Iris pigment epithelial cell (primary cell): ENCODE data around the gene CNST.
"Not testable (repeated sequence)": the region's sequence is repeated elsewhere in the genome, so short reads cannot be mapped to it uniquely, and the experiment has no call there.

ENCODE experiments used
- DNase-seq: peaks from one replicate; pipeline ENCODE4 v3.0.0-alpha.2; 2011; ENCODE audit warnings: low read depth

Gene CNST

GRCh38 chr1:246677842-246678241 lies 111.6 kb downstream of the CNST start:
- DNase-seq, result no peak

GRCh38 chr1:246678816-246679793 lies 112.8 kb downstream of the CNST start:
- DNase-seq, result no peak

GRCh38 chr1:246679794-246680177 lies 113.5 kb downstream of the CNST start:
- no peak for DNase-seq

GRCh38 chr1:246680190-246680589 lies 113.9 kb downstream of the CNST start:
- peak; percentile 25 for DNase-seq

- DNase-seq, result no peak
Measured at GRCh38 chr1:246680696-246681130, 114.5 kb downstream of the CNST start.

- peak; percentile 30 for DNase-seq
Measured at GRCh38 chr1:246681900-246682895, 115.9 kb downstream of the CNST start.

- no peak for DNase-seq
Measured at GRCh38 chr1:246683521-246683920, 117.3 kb downstream of the CNST start.

GRCh38 chr1:246687002-246687401 lies 120.7 kb downstream of the CNST start:
- DNase-seq, result no peak

GRCh38 chr1:246689409-246690008 lies 123.3 kb downstream of the CNST start:
- DNase-seq, result peak; percentile 71

GRCh38 chr1:246690100-246690499 lies 123.8 kb downstream of the CNST start:
- DNase-seq, result no peak

GRCh38 chr1:246691622-246692495 lies 125.6 kb downstream of the CNST start:
- no peak for DNase-seq

- DNase-seq, result not testable (repeated sequence)
Measured at GRCh38 chr1:246694213-246694895, 128.1 kb downstream of the CNST start.

GRCh38 chr1:246695136-246695535 lies 128.9 kb downstream of the CNST start:
- peak; percentile 43 for DNase-seq

- no peak for DNase-seq
Measured at GRCh38 chr1:246695666-246696065, 129.4 kb downstream of the CNST start.

- no peak for DNase-seq
Measured at GRCh38 chr1:246698466-246699094, 132.3 kb downstream of the CNST start.

- DNase-seq, result peak; percentile 96
Measured at GRCh38 chr1:246699095-246699735, 133.0 kb downstream of the CNST start.

- DNase-seq, result peak; percentile 65
Measured at GRCh38 chr1:246703581-246703980, 137.3 kb downstream of the CNST start.

GRCh38 chr1:246705368-246705767 lies 139.1 kb downstream of the CNST start:
- peak; percentile 98 for DNase-seq

GRCh38 chr1:246708166-246708565 lies 141.9 kb downstream of the CNST start:
- DNase-seq, result peak; percentile 34
